HEK293T (cell line): ENCODE data around the gene MYOG.

ENCODE experiments used
- CTCF ChIA-PET: fragments of 350-600 bp; formaldehyde crosslinking; extraction: SDS; loops from one replicate; lab custom pipeline; 2021; ENCODE audit warnings: antibody characterized with exemption, inconsistent platforms; lab: Yijun Ruan, JAX
- POLR2A ChIA-PET: fragments of 350-600 bp; formaldehyde crosslinking; extraction: SDS; loops from one replicate; lab custom pipeline; 2020; ENCODE audit warnings: antibody characterized with exemption, inconsistent platforms; lab: Yijun Ruan, JAX
- DNase-seq: peaks from one replicate; pipeline ENCODE4 v3.0.0; 2012; ENCODE audit warnings: mixed read lengths; ENCODE audit errors: extremely low spot score
- ARNT ChIP-seq: fragments of 450-650 bp; IDR thresholded peaks from 2 replicates; pipeline ENCODE4 v1.6.1; 2017; ENCODE audit warnings: mild to moderate bottlenecking
- BHLHE40 ChIP-seq: fragments of 450-650 bp; IDR thresholded peaks from 2 replicates; pipeline ENCODE4 v1.6.1; 2016; ENCODE audit warnings: mild to moderate bottlenecking, moderate library complexity, borderline replicate concordance
- CTBP1 ChIP-seq: fragments of 450-650 bp; IDR thresholded peaks from 2 replicates; pipeline ENCODE4 v1.6.1; 2016; ENCODE audit warnings: borderline replicate concordance
- ELF4 ChIP-seq: fragments of 450-650 bp; IDR thresholded peaks from 2 replicates; pipeline ENCODE4 v1.6.1; 2017; ENCODE audit warnings: antibody characterized with exemption
- FOXA1 ChIP-seq: fragments of 450-650 bp; IDR thresholded peaks from 2 replicates; pipeline ENCODE4 v1.6.1; 2016; ENCODE audit warnings: mild to moderate bottlenecking
- FOXK2 ChIP-seq: fragments of 450-650 bp; IDR thresholded peaks from 2 replicates; pipeline ENCODE4 v1.6.1; 2016; ENCODE audit warnings: mild to moderate bottlenecking
- FOXM1 ChIP-seq: fragments of 450-650 bp; IDR thresholded peaks from 2 replicates; pipeline ENCODE4 v1.6.1; 2017; ENCODE audit warnings: mild to moderate bottlenecking, borderline replicate concordance
- HDGF ChIP-seq: fragments of 450-650 bp; IDR thresholded peaks from 2 replicates; pipeline ENCODE4 v1.6.1; 2017; ENCODE audit warnings: antibody characterized with exemption, borderline replicate concordance
- L3MBTL2 ChIP-seq: fragments of 450-650 bp; conservative IDR thresholded peaks from 2 replicates; pipeline ENCODE4 v1.6.1; 2016; ENCODE audit warnings: mild to moderate bottlenecking
- LEF1 ChIP-seq: fragments of 450-650 bp; IDR thresholded peaks from 2 replicates; pipeline ENCODE4 v1.6.1; 2017; ENCODE audit warnings: mild to moderate bottlenecking, borderline replicate concordance
- NFRKB ChIP-seq: fragments of 450-650 bp; IDR thresholded peaks from 2 replicates; pipeline ENCODE4 v1.6.1; 2016; ENCODE audit warnings: mild to moderate bottlenecking, moderate library complexity
- SP1 ChIP-seq: fragments of 450-650 bp; IDR thresholded peaks from 2 replicates; pipeline ENCODE4 v1.6.1; 2017
- SUZ12 ChIP-seq: fragments of 450-650 bp; IDR thresholded peaks from 2 replicates; pipeline ENCODE4 v1.6.1; 2016; ENCODE audit warnings: mild to moderate bottlenecking
- TARDBP ChIP-seq: fragments of 450-650 bp; IDR thresholded peaks from 2 replicates; pipeline ENCODE4 v1.6.1; 2016
- ZNF384 ChIP-seq: fragments of 450-650 bp; IDR thresholded peaks from 2 replicates; pipeline ENCODE4 v1.6.1; 2016
- TF ChIP-seq, protein P1 (sequence below): fragments of 450-650 bp; IDR thresholded peaks from 2 replicates; pipeline ENCODE4 v1.6.1; 2016

The MYOG gene

DNA sequence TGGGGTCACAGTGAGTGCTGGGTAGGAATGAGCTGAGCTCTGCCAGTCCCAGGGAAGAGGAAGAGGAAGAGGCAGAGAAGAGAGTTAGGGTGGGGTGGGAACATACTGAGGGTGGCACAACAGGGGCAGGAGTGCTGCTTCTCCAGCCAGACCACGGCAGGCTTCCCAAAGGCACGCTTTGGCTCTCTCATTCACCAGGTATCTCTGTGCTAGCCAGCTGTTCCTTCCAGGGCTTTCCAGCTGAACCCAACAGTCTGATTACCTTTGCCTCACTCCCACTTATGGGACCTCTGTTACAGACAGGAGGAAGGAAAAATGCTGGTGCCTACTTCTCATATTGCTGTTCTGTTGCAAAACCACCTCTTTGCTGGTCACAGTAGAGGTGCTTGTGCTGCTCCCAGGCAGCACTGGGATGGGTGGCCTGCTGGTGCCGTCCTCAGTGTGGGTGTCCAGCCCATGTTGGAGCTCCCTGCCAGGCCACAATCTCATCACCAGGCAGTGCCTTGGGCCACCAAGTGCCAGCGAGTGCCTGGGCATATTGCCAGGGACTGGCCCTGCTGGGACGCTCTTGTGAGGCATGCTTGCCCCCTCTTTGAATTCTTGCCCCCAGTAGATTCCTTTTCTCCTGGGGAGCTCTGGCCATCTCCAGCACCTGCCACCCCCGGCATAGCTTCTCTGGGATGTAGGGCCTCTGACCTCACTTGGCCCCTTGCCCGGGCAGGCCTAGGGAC, 43.9 kb upstream of the MYOG start:
- ChIA-PET POLR2A (no interaction called here), CTCF (interaction anchor here (2.8 to 4.3 kb wide), 3 partner anchors 12 to 90 kb away, joined by 17 to 22 read pairs (median 19); no protein-coding TSS in a partner anchor)
- DNase-seq, result no peak
- TF ChIP-seq HDGF (no peak), ARNT (no peak), SUZ12 (no peak), TARDBP (no peak), LEF1 (no peak), FOXA1 (no peak), L3MBTL2 (no peak)

DNA sequence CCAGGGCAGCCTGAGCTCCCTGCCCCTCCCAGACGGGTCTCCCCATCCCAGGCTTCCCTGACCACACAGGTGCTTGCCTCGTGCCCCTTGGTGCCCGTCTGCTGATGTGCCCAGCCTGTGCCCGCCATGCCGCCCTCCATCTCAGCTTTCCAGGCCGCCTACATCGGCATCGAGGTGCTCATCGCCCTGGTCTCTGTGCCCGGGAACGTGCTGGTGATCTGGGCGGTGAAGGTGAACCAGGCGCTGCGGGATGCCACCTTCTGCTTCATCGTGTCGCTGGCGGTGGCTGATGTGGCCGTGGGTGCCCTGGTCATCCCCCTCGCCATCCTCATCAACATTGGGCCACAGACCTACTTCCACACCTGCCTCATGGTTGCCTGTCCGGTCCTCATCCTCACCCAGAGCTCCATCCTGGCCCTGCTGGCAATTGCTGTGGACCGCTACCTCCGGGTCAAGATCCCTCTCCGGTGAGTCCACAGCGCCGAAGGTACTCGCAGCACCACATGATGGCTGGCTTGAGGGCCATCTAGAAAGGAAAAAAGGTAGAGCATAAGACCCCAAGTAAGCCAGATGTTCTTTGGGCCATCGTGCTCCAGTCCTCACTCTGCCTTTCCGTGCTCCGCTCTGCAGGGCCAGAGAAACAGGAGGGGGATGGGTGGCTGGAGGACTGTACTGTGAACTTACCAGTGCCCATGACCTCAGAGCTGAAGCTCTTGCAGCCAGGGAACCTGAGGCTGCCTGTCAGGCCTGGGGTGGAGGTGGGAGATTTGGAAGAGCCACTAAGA, 43.1 kb upstream of the MYOG start:
- POLR2A ChIA-PET, result interaction anchor here (0.7 to 1.0 kb wide), 3 partner anchors 19 to 103 kb away, joined by 3 to 5 read pairs (median 4); partner anchors contain the start of gene PPFIA4
- CTCF ChIA-PET, result interaction anchor here (0.8 to 4.3 kb wide), 10 partner anchors 11 to 140 kb away, joined by 3 to 22 read pairs (median 8); no protein-coding TSS in a partner anchor
- TF ChIP-seq LEF1 (no peak), FOXA1 (no peak), ARNT (no peak), SUZ12 (no peak), ELF4 (no peak), TARDBP (no peak), FOXK2 (no peak), CTBP1 (no peak), NFRKB (no peak), BHLHE40 (no peak), FOXM1 (no peak), ZNF384 (no peak), SP1 (no peak)
- DNase-seq, result no peak

DNA sequence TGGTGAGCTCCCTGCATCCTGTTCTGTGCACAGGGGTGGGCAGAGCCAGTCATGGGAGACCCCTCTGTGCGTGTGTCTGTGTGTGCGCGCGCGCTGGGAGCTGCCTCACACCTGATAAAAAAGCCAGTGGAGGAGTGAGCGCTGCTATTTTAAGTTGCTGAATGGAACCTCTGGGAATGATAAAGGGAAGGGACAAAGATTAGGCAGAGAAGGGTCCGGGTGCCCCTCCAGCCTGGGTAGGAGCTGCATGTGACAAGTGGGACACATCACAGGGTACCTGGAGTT, 42.6 kb upstream of the MYOG start:
- DNase-seq, result no peak
- CTCF ChIA-PET, result interaction anchor here (0.7 to 4.3 kb wide), 13 partner anchors 10 to 141 kb away, joined by 3 to 22 read pairs (median 4); no protein-coding TSS in a partner anchor
- no peak for TF ChIP-seq BHLHE40
- POLR2A ChIA-PET, result interaction anchor here (0.7 to 1.0 kb wide), 3 partner anchors 20 to 102 kb away, joined by 3 to 5 read pairs (median 4); partner anchors contain the start of gene PPFIA4

DNA sequence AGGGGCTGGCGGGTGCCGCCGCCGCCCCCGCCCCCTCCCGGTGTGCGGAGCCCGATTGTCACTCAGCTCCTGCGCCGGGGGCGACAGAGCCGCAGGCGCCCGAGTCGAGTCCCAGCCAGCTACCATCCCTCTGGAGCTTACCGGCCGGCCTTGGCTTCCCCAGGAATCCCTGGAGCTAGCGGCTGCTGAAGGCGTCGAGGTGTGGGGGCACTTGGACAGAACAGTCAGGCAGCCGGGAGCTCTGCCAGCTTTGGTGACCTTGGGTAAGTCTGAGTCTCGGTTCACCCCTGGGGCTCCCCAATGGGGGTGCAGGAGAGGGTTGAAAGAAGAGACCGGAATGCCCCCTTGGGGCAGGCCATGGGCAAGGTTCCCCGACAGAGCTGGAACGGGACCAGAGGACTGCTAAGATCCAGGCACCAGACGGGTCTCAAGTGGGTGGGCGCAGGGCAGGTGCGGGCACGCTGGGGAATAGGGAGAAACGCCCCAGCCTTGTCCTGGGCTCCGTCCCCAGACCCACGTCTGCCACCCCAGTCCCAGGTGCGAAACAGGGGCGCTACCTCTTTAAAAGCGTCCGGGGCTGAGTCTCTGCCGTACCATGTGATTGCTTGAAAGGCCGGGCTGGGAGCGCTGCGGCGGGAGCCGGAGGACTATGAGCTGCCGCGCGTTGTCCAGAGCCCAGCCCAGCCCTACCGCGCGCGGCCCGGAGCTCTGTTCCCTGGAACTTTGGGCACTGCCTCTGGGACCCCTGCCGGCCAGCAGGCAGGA, 42.0 kb upstream of the MYOG start, which contains the start of gene ADORA1:
ADORA1 (plus strand) TSS at position 61 of the 765 bp plus-strand sequence. CDS start 1,116 bp downstream, outside the sequence.
- DNase-seq, result peak; percentile 76
- CTCF ChIA-PET, result interaction anchor here (0.6 to 4.3 kb wide), 15 partner anchors 10 to 1479 kb away, joined by 3 to 22 read pairs (median 4); no protein-coding TSS in a partner anchor
- no peak for TF ChIP-seq NFRKB
- TF ChIP-seq L3MBTL2, result peak; percentile 63; the same call in 1 of the 2 replicates
- POLR2A ChIA-PET, result interaction anchor here (0.7 to 1.1 kb wide), 5 partner anchors 10 to 102 kb away, joined by 3 to 5 read pairs (median 4); partner anchors contain the start of gene PPFIA4

DNA sequence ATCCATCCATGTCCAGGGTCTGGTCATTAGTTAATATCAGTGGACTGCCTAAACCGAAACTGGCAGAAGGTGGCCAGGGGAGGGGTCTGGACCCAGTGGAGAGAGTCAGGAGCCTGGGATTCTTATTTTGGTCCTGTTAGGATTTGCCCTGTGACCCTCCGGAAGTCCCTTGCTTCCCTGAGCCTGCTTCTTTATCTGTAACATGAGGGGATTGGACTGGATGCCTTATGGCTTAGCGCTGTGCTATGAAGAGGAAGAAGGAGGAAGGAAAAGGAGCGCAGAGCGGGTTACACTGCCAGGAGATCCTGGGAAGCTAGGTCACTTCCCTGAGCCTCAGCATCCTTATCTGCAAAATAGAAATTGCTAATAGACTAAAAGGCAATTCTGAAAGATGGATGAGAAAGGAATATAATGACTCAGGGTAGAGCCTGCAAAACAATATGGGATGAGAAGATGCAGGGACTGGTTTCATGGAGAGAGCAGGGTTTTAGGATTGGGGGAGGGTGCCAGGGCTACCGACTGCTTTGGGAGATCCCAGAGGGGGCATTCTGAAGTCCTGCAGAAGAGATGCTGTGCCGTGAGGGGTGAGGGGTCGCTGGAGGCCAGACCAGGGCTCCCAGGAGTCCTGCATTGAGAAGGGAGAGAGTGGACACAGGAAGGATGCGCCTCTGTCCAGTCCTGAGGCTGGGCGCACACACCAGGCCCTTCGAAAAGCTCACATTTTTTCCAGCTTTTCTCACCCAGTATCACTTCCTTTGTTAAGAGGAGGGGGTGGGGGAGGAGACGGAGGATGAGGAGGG, 41.3 kb upstream of the MYOG start:
- CTCF ChIA-PET, result interaction anchor here (0.6 to 4.3 kb wide), 14 partner anchors 9 to 1478 kb away, joined by 3 to 22 read pairs (median 6); no protein-coding TSS in a partner anchor
- no peak for DNase-seq
- TF ChIP-seq SUZ12 (no peak), NFRKB (no peak), LEF1 (no peak), CTBP1 (no peak), HDGF (no peak), SP1 (no peak), ZNF384 (no peak), TARDBP (no peak), BHLHE40 (no peak), FOXM1 (no peak), FOXA1 (no peak)
- TF ChIP-seq, protein P1, sequence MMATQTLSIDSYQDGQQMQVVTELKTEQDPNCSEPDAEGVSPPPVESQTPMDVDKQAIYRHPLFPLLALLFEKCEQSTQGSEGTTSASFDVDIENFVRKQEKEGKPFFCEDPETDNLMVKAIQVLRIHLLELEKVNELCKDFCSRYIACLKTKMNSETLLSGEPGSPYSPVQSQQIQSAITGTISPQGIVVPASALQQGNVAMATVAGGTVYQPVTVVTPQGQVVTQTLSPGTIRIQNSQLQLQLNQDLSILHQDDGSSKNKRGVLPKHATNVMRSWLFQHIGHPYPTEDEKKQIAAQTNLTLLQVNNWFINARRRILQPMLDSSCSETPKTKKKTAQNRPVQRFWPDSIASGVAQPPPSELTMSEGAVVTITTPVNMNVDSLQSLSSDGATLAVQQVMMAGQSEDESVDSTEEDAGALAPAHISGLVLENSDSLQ, result no peak
- POLR2A ChIA-PET, result interaction anchor here (0.7 to 1.1 kb wide), 2 partner anchors 9 to 18 kb away, joined by 3 to 4 read pairs; no protein-coding TSS in a partner anchor

DNA sequence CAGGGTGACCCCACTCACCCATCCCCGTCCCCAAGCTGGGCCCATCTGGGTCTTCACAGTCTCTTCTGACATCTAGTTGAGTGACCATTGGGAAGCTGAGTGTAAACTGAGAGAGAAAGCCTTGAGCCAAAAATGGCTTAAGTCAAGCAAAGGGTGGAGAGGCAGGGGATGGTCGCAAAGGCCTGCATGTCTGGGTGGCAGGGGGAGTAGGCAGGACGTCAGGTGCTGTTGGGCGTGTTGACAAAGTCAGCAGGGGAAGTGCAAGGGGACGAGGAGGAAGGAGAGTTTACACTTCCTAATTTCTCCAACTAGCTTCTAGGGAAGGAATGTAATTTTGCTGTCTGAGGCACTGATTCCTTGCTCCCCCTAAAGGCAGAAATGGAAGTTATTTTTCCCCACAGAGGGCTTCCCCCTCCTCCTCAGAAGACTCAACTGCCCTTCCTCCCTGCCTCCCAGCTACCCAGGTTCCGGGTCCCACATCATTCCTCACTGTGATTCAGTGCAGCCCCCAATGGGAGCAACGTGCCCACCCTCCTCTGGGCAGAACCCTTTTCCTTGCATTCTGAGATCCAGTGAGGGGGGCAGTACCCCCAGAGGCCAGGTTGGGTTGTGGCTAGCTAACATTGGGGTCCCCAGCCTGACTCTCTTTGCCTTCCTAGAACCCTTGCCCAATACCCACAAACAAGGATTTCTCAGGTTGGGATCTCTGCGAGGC, 40.5 kb upstream of the MYOG start:
- DNase-seq, result peak; percentile 68
- TF ChIP-seq ZNF384, result no peak
- no peak for TF ChIP-seq TARDBP
- TF ChIP-seq, protein P1, result no peak
- TF ChIP-seq FOXK2, result no peak
- no peak for TF ChIP-seq LEF1
- no peak for TF ChIP-seq FOXA1
- TF ChIP-seq FOXM1, result no peak
- TF ChIP-seq SP1, result no peak
- no peak for TF ChIP-seq ARNT
- CTCF ChIA-PET, result interaction anchor here (1.1 to 4.3 kb wide), 6 partner anchors 9 to 143 kb away, joined by 3 to 19 read pairs (median 6); no protein-coding TSS in a partner anchor
- POLR2A ChIA-PET, result no interaction called here
